OCI-LY7 (cell line): ENCODE measurements around the gene ZNF451.
"Not testable (repeated sequence)": the region's sequence is repeated elsewhere in the genome, so short reads cannot be mapped to it uniquely, and the experiment has no call there.

ENCODE experiments used
- CTCF ChIP-seq: fragments of 200-600 bp; sonication (generic); conservative IDR thresholded peaks from 2 replicates; pipeline ENCODE4 v1.5.1; 2014; ENCODE audit warnings: mild to moderate bottlenecking, antibody characterized with exemption, low read length, moderate library complexity, mixed read lengths
- EZH2phosphoT487 ChIP-seq: fragments of 200-600 bp; sonication (generic); IDR thresholded peaks from 2 replicates; pipeline ENCODE4 v1.6.1; 2018; ENCODE audit warnings: low read depth, borderline replicate concordance, mild to moderate bottlenecking, mixed run types, antibody characterized with exemption, low read length, moderate library complexity, mixed read lengths

- not testable (repeated sequence) for TF ChIP-seq CTCF, EZH2phosphoT487
Measured at GRCh38 chr6:57047257-57047585, 42.8 kb upstream of the ZNF451 start.
